Mammary epithelial cell (primary cell): Measurements from ENCODE around the gene IFI27.

Experiments
- EZH2 ChIP-seq: IDR thresholded peaks from 2 replicates; pipeline ENCODE4 v1.6.1; 2012; ENCODE audit warnings: low read length, inconsistent platforms, borderline replicate concordance
- TF ChIP-seq, protein P1 (sequence below), 2 donors: IDR thresholded peaks in 1 of 2; conservative IDR thresholded peaks in 1 of 2; 2 replicates each; pipeline ENCODE4 v1.5.1; 2011 to 2012; ENCODE audit warnings: inconsistent platforms in 2 of 2, low read length in 2 of 2, mild to moderate bottlenecking in 2 of 2, control low read depth in 1 of 2, low read depth in 1 of 2; ENCODE audit not compliant: insufficient read depth in 1 of 2; ENCODE audit errors: extremely low read depth in 1 of 2

DNA sequence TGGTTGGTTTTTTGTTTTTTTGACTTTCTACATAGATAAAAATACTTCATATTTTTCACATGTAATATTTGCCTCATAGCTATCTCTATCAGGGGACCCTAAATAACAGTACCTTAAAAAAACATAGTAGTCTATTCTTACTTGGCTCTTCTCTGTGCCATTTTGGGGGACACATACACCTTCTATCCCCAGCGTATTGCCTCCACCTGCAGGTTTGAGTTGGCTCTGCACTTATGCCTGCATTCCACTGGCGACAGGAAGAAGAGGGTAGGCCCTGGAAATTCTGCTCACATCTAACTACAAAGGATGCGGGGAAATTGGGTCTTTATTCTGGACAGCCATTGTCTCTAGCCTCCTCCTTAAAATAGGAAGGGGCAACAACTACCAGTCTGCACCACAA is 32.7 kb downstream of the IFI27 start:
- TF ChIP-seq EZH2: no peak
- TF ChIP-seq, protein P1, sequence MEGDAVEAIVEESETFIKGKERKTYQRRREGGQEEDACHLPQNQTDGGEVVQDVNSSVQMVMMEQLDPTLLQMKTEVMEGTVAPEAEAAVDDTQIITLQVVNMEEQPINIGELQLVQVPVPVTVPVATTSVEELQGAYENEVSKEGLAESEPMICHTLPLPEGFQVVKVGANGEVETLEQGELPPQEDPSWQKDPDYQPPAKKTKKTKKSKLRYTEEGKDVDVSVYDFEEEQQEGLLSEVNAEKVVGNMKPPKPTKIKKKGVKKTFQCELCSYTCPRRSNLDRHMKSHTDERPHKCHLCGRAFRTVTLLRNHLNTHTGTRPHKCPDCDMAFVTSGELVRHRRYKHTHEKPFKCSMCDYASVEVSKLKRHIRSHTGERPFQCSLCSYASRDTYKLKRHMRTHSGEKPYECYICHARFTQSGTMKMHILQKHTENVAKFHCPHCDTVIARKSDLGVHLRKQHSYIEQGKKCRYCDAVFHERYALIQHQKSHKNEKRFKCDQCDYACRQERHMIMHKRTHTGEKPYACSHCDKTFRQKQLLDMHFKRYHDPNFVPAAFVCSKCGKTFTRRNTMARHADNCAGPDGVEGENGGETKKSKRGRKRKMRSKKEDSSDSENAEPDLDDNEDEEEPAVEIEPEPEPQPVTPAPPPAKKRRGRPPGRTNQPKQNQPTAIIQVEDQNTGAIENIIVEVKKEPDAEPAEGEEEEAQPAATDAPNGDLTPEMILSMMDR (conservative IDR thresholded peaks at IDR 0.05 in 1 of 2, IDR thresholded peaks at IDR 0.05 in 1 of 2; ENCODE audit: extremely low read depth in 1 of 2, insufficient read depth in 1 of 2, low read depth in 1 of 2, low read length in 2 of 2): peak; percentile 40 to 47
